SK-MEL-5 (cell line): ENCODE results near the gene RGS7BP. TPM values are rescaled to one million over a fixed set of nuclear protein-coding genes. Genes with fewer than 3 reads are reported as not detected.

ENCODE experiments used
- DNase-seq: peaks from one replicate; pipeline ENCODE4 v3.0.0-alpha.2; 2016; ENCODE audit warnings: low read depth, low spot score
- in situ Hi-C: cut with HindIII; loops from 2 replicates; pipeline ENCODE4 v1.10.0; 2016; ENCODE audit warnings: low sequenced_read_pairs, high pct_unique_total_duplicates, low pct_unique_long_range_greater_than_20kb
- small RNA-seq, 2 experiments: library from RNA; depleted of rRNA; stranded (forward); fragments of <200 nt; gene quantifications; one replicate each; pipeline ENCODE3, GENCODE V24; 2014
- total RNA-seq: library from RNA; depleted of rRNA; stranded (reverse); fragments of >200 nt; shearing (Covaris generic); gene quantifications from 2 replicates; pipeline ENCODE4 v1.2.3, GENCODE V29; 2014; rRNA removed

RGS7BP gene
- total RNA-seq, 1 experiment from 2014 or later, result not detected

DNA sequence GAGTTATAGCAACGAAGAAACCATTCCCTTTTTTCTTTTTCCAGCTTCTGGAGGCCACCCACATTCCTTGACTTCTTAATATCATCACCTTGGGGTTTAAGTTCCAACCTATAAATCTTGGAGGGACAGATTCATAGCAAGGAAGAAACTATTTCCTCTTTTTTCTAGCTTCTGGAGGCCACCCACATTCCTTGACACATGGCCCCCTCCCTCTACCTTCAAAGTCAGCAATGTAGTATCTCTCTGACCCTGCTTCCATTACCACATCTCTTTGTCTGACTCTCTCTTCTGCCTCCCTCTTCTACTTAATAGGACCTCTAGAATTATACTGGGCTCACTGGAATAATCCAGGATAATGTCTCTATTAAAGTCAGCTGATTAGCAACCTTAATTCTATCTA is 149.8 kb downstream of the RGS7BP start:
- in situ Hi-C loops, result no loop called here
- no peak for DNase-seq

DNA sequence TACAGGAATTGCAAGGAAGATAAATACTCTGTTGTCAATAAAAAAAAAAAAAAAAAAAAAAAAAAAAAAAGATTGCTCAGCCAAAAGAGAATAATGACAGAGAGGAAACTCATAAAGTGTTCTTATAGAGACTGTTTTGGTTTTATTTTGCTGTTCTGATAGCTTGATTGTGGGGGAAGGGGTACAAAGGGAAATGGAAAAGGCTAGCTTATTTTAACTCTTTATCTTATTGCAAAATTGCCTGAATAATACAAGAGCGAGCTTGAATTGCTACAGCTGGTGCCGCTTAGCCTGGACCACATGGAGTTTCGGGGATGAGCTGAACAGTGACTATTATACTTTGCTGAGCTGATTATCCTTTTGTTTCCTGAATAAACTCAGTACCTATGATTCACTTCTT is 153.5 kb downstream of the RGS7BP start:
- DNase-seq, result no peak
- in situ Hi-C loops, result no loop called here

Small RNA genes lying within 50 kb of the gene (small RNA-seq; reads per million reads assigned to genes)
- gene RN7SL169P (0 to 0.05 reads per million in 2 experiments), gene RNU6-294P (0 reads per million in 2 experiments)

Other genes with a start within 250 kb of the RGS7BP start
- gene SHISAL2B, start 184.5 kb downstream of the RGS7BP start, total RNA-seq, result not detected in 2 replicates